Esophagus muscularis mucosa (tissue), 3 donors: ENCODE data around the gene FADS3.

ENCODE experiments used
- CTCF ChIP-seq, 3 experiments: fragments of 200-600 bp in 2 of 3; fragments of 450-650 bp in 1 of 3; sonication (generic) in 2 of 3; IDR thresholded peaks; one replicate each; pipeline ENCODE4 v1.5.1; 2017 to 2019; ENCODE audit warnings: antibody characterized with exemption in 3 of 3, mild to moderate bottlenecking in 2 of 3, moderate library complexity in 1 of 3
- POLR2A ChIP-seq: fragments of 450-650 bp; IDR thresholded peaks from one replicate; pipeline ENCODE4 v1.6.1; 2017; ENCODE audit warnings: antibody characterized with exemption, moderate library complexity, mild to moderate bottlenecking, low read depth
- POLR2AphosphoS5 ChIP-seq, 2 donors: sonication (generic); formaldehyde crosslinking; IDR thresholded peaks; one replicate each; pipeline ENCODE4 v1.6.1; 2017; ENCODE audit warnings: antibody characterized with exemption in 2 of 2

- TF ChIP-seq CTCF (IDR thresholded peaks at IDR 0.05) (no peak), POLR2AphosphoS5 (IDR thresholded peaks at IDR 0.05) (no peak), POLR2A (no peak)
Observed at GRCh38 chr11:61874853-61875252, 16.5 kb downstream of the FADS3 start.
